HCT116 (cell line): ENCODE results near the gene HOXD3. TPM values are rescaled to one million over a fixed set of nuclear protein-coding genes. Genes with fewer than 3 reads are reported as not detected.

Experiments used
- ATAC-seq: fragments of 200-7000 bp; cut with Tn5 transposase; 2 replicates; pipeline ENCODE4 v1.9.1; 2020; ENCODE audit warnings: mild to moderate bottlenecking, moderate library complexity
- BruUV-seq: library from RNA; stranded (reverse); fragments of 400-500 nt; replicated peaks from 2 replicates; lab custom pipeline; 2021; lab: Mats Ljungman, UMichigan
- CTCF ChIA-PET: fragments of 300-600 bp; sonication (Branson Sonifier 250); formaldehyde crosslinking; loops from one replicate; lab custom pipeline; 2021; ENCODE audit warnings: antibody characterized with exemption; lab: Charles Lee
- POLR2A ChIA-PET: fragments of 300-600, 350-600 bp; sonication (Branson Sonifier 250); formaldehyde crosslinking; loops from one replicate; lab custom pipeline; 2021; ENCODE audit warnings: antibody characterized with exemption; lab: Charles Lee
- RAD21 ChIA-PET, 2 experiments: fragments of 300-600 bp; sonication (Branson Sonifier 250); formaldehyde crosslinking; loops; one replicate each; lab custom pipeline; 2023; ENCODE audit warnings: low total read pairs in 2 of 2; ENCODE audit not compliant: uncharacterized antibody in 2 of 2, unreplicated experiment in 2 of 2, low non-redundant PET in 1 of 2; lab: Charles Lee
- DNase-seq: peaks from one replicate; pipeline ENCODE4 v3.0.0-alpha.2; 2010; ENCODE audit warnings: low read depth, low spot score
- H2AFZ ChIP-seq: fragments of 200-600 bp; shearing (Covaris generic), sonication (generic); 2 replicates; pipeline ENCODE4 v1.6.1; 2017; ENCODE audit warnings: low read depth, mixed run types, mixed read lengths, antibody characterized with exemption, low read length; ENCODE audit not compliant: poor library complexity, severe bottlenecking
- H3K27ac ChIP-seq: 2 replicates; pipeline ENCODE4 v1.5.1; 2012; ENCODE audit warnings: low read depth, low read length
- H3K27me3 ChIP-seq: fragments of 200-600 bp; sonication (generic); 2 replicates; pipeline ENCODE4 v1.6.1; 2016; ENCODE audit warnings: mixed run types, low read length, mixed read lengths; ENCODE audit not compliant: insufficient read depth
- H3K36me3 ChIP-seq, 2 experiments: fragments of 200-500 bp in 1 of 2; fragments of 200-600 bp in 1 of 2; sonication (Bioruptor generic) in 1 of 2; sonication (generic) in 1 of 2; 2 replicates each; pipeline versions ENCODE4 v1.5.1 to v1.6.1; 2014 to 2016; ENCODE audit warnings: low read length in 2 of 2, inconsistent platforms in 1 of 2, mixed read lengths in 1 of 2, mixed run types in 1 of 2; ENCODE audit not compliant: insufficient read depth in 2 of 2, control insufficient read depth in 1 of 2
- H3K4me1 ChIP-seq, 2 experiments: fragments of 200-600 bp in 1 of 2; sonication (generic) in 1 of 2; 2 replicates each; pipeline versions ENCODE4 v1.5.1 to v1.6.1; 2012 to 2017; ENCODE audit warnings: low read length in 2 of 2, inconsistent platforms in 1 of 2, mild to moderate bottlenecking in 1 of 2, mixed read lengths in 1 of 2, mixed run types in 1 of 2, moderate library complexity in 1 of 2; ENCODE audit not compliant: insufficient read depth in 2 of 2, control insufficient read depth in 1 of 2
- H3K4me2 ChIP-seq: fragments of 200-600 bp; sonication (generic); 2 replicates; pipeline ENCODE4 v1.6.1; 2017; ENCODE audit warnings: mixed run types, low read length, mixed read lengths
- H3K4me3 ChIP-seq, 2 experiments: fragments of 200-600 bp in 1 of 2; sonication (generic) in 1 of 2; replicated peaks in 1 of 2; 2 replicates each; pipeline ENCODE4 v1.5.1; 2011 to 2016; ENCODE audit warnings: low read length in 2 of 2, control low read depth in 1 of 2, low read depth in 1 of 2, mild to moderate bottlenecking in 1 of 2, mixed read lengths in 1 of 2, mixed run types in 1 of 2
- H3K79me2 ChIP-seq: fragments of 200-600 bp; sonication (generic); 2 replicates; pipeline ENCODE4 v1.6.1; 2017; ENCODE audit warnings: mild to moderate bottlenecking, mixed run types, low read length, moderate library complexity, mixed read lengths; ENCODE audit not compliant: insufficient read depth
- H3K9ac ChIP-seq: fragments of 200-600 bp; sonication (generic); 2 replicates; pipeline ENCODE4 v1.6.1; 2016; ENCODE audit warnings: low read length, mixed read lengths
- H3K9me2 ChIP-seq: fragments of 200-600 bp; sonication (generic), shearing (Covaris generic); 2 replicates; pipeline ENCODE4 v1.6.1; 2017; ENCODE audit warnings: mixed run types, mild to moderate bottlenecking, moderate library complexity; ENCODE audit not compliant: insufficient read depth
- H3K9me3 ChIP-seq, 2 experiments: fragments of 200-500 bp in 1 of 2; fragments of 200-600 bp in 1 of 2; sonication (Bioruptor generic) in 1 of 2; sonication (generic) in 1 of 2; 2 replicates each; pipeline ENCODE4 v1.6.1; 2014 to 2017; ENCODE audit warnings: low read length in 2 of 2, mixed read lengths in 2 of 2, inconsistent platforms in 1 of 2, low read depth in 1 of 2, mild to moderate bottlenecking in 1 of 2, mixed run types in 1 of 2, moderate library complexity in 1 of 2; ENCODE audit not compliant: control insufficient read depth in 1 of 2, insufficient read depth in 1 of 2
- H4K20me1 ChIP-seq: fragments of 200-600 bp; sonication (generic), shearing (Covaris generic); 2 replicates; pipeline ENCODE4 v1.6.1; 2017; ENCODE audit warnings: mixed run types, mild to moderate bottlenecking, moderate library complexity; ENCODE audit not compliant: insufficient read depth
- CBX3 ChIP-seq: IDR thresholded peaks from 2 replicates; pipeline ENCODE4 v1.6.1; 2012; ENCODE audit warnings: low read depth
- CEBPB ChIP-seq: IDR thresholded peaks from 2 replicates; pipeline ENCODE4 v1.6.1; 2012; ENCODE audit warnings: low read depth
- EGR1 ChIP-seq: IDR thresholded peaks from 2 replicates; pipeline ENCODE4 v1.6.1; 2012; ENCODE audit warnings: low read depth
- ELF1 ChIP-seq: IDR thresholded peaks from 2 replicates; pipeline ENCODE4 v1.6.1; 2012; ENCODE audit warnings: low read depth, borderline replicate concordance
- EZH2 ChIP-seq: fragments of 200-600 bp; sonication (generic); IDR thresholded peaks from 2 replicates; pipeline ENCODE4 v1.6.1; 2017; ENCODE audit warnings: antibody characterized with exemption, mixed run types
- EZH2phosphoT487 ChIP-seq: fragments of 200-600 bp; IDR thresholded peaks from 2 replicates; pipeline ENCODE4 v1.6.1; 2018; ENCODE audit warnings: antibody characterized with exemption, borderline replicate concordance
- FOSL1 ChIP-seq: IDR thresholded peaks from 2 replicates; pipeline ENCODE4 v1.6.1; 2012; ENCODE audit warnings: low read depth
- JUND ChIP-seq: IDR thresholded peaks from 2 replicates; pipeline ENCODE4 v1.6.1; 2012
- MAX ChIP-seq: IDR thresholded peaks from 2 replicates; pipeline ENCODE4 v1.6.1; 2012
- POLR2A ChIP-seq: IDR thresholded peaks from 2 replicates; pipeline ENCODE4 v1.7.0; 2011; ENCODE audit warnings: borderline replicate concordance; ENCODE audit not compliant: insufficient read depth, insufficient read length; ENCODE audit errors: extremely low read depth
- RAD21 ChIP-seq: IDR thresholded peaks from 2 replicates; pipeline ENCODE4 v1.6.1; 2012; ENCODE audit warnings: low read depth, mild to moderate bottlenecking
- REST ChIP-seq: IDR thresholded peaks from 2 replicates; pipeline ENCODE4 v1.6.1; 2012; ENCODE audit warnings: low read depth
- SIN3A ChIP-seq: IDR thresholded peaks from 2 replicates; pipeline ENCODE4 v1.6.1; 2012; ENCODE audit warnings: low read depth
- SP1 ChIP-seq: IDR thresholded peaks from 2 replicates; pipeline ENCODE4 v1.6.1; 2012; ENCODE audit warnings: low read depth
- SRF ChIP-seq: IDR thresholded peaks from 2 replicates; pipeline ENCODE4 v1.6.1; 2012; ENCODE audit warnings: low read depth
- TCF7L2 ChIP-seq: IDR thresholded peaks from 2 replicates; pipeline ENCODE4 v1.7.0; 2011; ENCODE audit warnings: borderline replicate concordance, inconsistent platforms; ENCODE audit not compliant: insufficient read depth, insufficient read length; ENCODE audit errors: extremely low read depth
- YY1 ChIP-seq: IDR thresholded peaks from 2 replicates; pipeline ENCODE4 v1.6.1; 2011; ENCODE audit warnings: low read length, low read depth, moderate library complexity, mild to moderate bottlenecking; ENCODE audit not compliant: insufficient replicate concordance; ENCODE audit errors: extremely low read depth
- ZBTB33 ChIP-seq: IDR thresholded peaks from 2 replicates; pipeline ENCODE4 v1.6.1; 2011; ENCODE audit warnings: mild to moderate bottlenecking, low read length, moderate library complexity; ENCODE audit not compliant: insufficient replicate concordance; ENCODE audit errors: extremely low read depth
- ZFX ChIP-seq: fragments of 450-650 bp; IDR thresholded peaks from 2 replicates; pipeline ENCODE4 v1.6.1; 2017
- ZNF274 ChIP-seq: fragments of 200-500 bp; sonication (Bioruptor generic); IDR thresholded peaks from 2 replicates; pipeline ENCODE4 v1.6.1; 2014; ENCODE audit warnings: mild to moderate bottlenecking, low read depth, low read length, inconsistent platforms
- intact Hi-C: fragments of 100-400 bp; cut with micrococcal nuclease; formaldehyde crosslinking; loops from 2 replicates; pipeline ENCODE4 v1.10.0; 2022
- total RNA-seq: library from RNA; stranded (reverse); gene quantifications from one replicate; pipeline ENCODE4 v1.2.1, GENCODE V29; 2021; ENCODE audit not compliant: unreplicated experiment

The HOXD3 gene
- total RNA-seq, 1 experiment from 2014 or later, result 1.4 TPM

GRCh38 chr2:176109192-176109901 is 47.8 kb upstream of the HOXD3 start:
- Histone ChIP-seq H2AFZ (no peak overlapping the region), H4K20me1 (no peaks in the 10 kb centered on the region)
- no peak for ATAC-seq
- CTCF ChIA-PET, result no interaction called here
- no peak for TF ChIP-seq EZH2phosphoT487
- no peak for TF ChIP-seq CEBPB
- TF ChIP-seq MAX, result no peak
- no peak for TF ChIP-seq ELF1
- TF ChIP-seq ZFX, result no peak
- TF ChIP-seq TCF7L2, result no peak
- no peak for TF ChIP-seq EGR1
- TF ChIP-seq CBX3, result no peak
- TF ChIP-seq REST, result no peak
- TF ChIP-seq ZBTB33, result no peak
- TF ChIP-seq FOSL1, result no peak
- no peak for TF ChIP-seq POLR2A
- no peak for TF ChIP-seq EZH2
- no peak for TF ChIP-seq SP1
- no peak for TF ChIP-seq ZNF274
- no peak for TF ChIP-seq JUND
- no peak for TF ChIP-seq YY1
- no peak for TF ChIP-seq SRF
- TF ChIP-seq RAD21, result no peak
- TF ChIP-seq SIN3A, result no peak
- TF ChIP-seq, all 23 proteins: peak for 0
- H3K9me2 ChIP-seq, result no peaks in the 10 kb centered on the region
- H3K36me3 ChIP-seq, result no peaks in the 10 kb centered on the region
- intact Hi-C loops, result no loop called here
- ChIA-PET POLR2A (no interaction called here), RAD21 (no interaction called here)
- no peaks in the 10 kb centered on the region for H3K9me3 ChIP-seq
- no peaks in the 10 kb centered on the region for H3K79me2 ChIP-seq
- no peak overlapping the region for H3K4me2 ChIP-seq
- H3K4me1 ChIP-seq, result peaks cover 0 to 18% of the 10 kb centered on the region in 2 experiments; a peak in 1 of 4 replicates
- no peaks in the 10 kb centered on the region for H3K27me3 ChIP-seq
- no peak overlapping the region for H3K4me3 ChIP-seq
- no peak for DNase-seq
- no TSS peak for BruUV-seq
- no peak overlapping the region for H3K27ac ChIP-seq
- no peak overlapping the region for H3K9ac ChIP-seq
